IMR-90 (cell line): Measurements from ENCODE around the gene SPTLC2.

Source experiments
- BHLHE40 ChIP-seq: fragments of 150-350 bp; IDR thresholded peaks from 2 replicates; pipeline ENCODE4 v1.6.1; 2016; ENCODE audit warnings: mild to moderate bottlenecking, low read depth, low read length
- FOS ChIP-seq: fragments of 150-350 bp; IDR thresholded peaks from 2 replicates; pipeline ENCODE4 v1.6.1; 2016; ENCODE audit warnings: low read depth, low read length
- MXI1 ChIP-seq: IDR thresholded peaks from 2 replicates; pipeline ENCODE4 v1.6.1; 2012; ENCODE audit warnings: low read depth, mild to moderate bottlenecking, low read length, moderate library complexity, borderline replicate concordance
- POLR2A ChIP-seq: IDR thresholded peaks from 2 replicates; pipeline ENCODE4 v1.6.1; 2012; ENCODE audit warnings: mild to moderate bottlenecking, low read depth, low read length
- TF ChIP-seq, protein P1 (sequence below): conservative IDR thresholded peaks from 2 replicates; pipeline ENCODE4 v1.5.1; 2012; ENCODE audit warnings: mild to moderate bottlenecking, low read depth, low read length, improper control_type of control experiment
- TF ChIP-seq, protein P2 (sequence below): fragments of 150-350 bp; IDR thresholded peaks from 2 replicates; pipeline ENCODE4 v1.6.1; 2016; ENCODE audit warnings: low read depth, mild to moderate bottlenecking, low read length, moderate library complexity, borderline replicate concordance

DNA sequence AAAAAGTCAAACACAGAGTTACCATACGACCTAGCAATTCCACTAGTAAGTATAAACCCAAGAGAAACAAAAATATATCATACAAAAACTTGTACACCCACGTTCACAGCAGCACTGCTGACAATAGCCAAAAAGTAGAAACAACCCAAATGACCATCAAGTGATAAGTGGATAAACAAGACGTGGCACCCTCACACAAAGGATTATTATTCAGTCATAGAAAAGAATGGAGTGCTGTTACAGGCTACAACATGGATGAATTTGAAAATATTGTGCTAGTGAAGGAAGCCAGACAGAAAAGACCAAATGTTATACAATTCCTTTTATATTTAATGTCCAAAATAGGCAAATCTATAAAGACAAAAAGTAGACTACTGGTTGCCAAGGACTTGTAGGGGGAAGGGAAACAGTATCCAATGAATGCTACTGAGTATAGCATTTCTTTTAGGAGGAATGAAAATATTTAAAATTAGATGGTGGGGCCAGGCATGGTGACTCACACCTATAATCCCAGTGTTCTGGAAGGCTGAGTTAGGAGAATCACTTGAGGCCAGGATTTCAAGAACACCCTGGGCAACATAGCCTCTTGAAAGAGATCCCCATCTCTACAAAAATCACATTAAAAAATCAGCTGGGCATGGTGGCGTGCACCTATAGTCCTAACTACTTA, 41.9 kb downstream of the SPTLC2 start:
- TF ChIP-seq, protein P1, sequence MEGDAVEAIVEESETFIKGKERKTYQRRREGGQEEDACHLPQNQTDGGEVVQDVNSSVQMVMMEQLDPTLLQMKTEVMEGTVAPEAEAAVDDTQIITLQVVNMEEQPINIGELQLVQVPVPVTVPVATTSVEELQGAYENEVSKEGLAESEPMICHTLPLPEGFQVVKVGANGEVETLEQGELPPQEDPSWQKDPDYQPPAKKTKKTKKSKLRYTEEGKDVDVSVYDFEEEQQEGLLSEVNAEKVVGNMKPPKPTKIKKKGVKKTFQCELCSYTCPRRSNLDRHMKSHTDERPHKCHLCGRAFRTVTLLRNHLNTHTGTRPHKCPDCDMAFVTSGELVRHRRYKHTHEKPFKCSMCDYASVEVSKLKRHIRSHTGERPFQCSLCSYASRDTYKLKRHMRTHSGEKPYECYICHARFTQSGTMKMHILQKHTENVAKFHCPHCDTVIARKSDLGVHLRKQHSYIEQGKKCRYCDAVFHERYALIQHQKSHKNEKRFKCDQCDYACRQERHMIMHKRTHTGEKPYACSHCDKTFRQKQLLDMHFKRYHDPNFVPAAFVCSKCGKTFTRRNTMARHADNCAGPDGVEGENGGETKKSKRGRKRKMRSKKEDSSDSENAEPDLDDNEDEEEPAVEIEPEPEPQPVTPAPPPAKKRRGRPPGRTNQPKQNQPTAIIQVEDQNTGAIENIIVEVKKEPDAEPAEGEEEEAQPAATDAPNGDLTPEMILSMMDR: no peak
- TF ChIP-seq, protein P2, sequence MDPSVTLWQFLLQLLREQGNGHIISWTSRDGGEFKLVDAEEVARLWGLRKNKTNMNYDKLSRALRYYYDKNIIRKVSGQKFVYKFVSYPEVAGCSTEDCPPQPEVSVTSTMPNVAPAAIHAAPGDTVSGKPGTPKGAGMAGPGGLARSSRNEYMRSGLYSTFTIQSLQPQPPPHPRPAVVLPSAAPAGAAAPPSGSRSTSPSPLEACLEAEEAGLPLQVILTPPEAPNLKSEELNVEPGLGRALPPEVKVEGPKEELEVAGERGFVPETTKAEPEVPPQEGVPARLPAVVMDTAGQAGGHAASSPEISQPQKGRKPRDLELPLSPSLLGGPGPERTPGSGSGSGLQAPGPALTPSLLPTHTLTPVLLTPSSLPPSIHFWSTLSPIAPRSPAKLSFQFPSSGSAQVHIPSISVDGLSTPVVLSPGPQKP: no peak
- TF ChIP-seq FOS (no peak), POLR2A (no peak), MXI1 (no peak), BHLHE40 (no peak)
